HepG2 (cell line): ENCODE results near the gene CD164L2. TPM values are rescaled to one million over a fixed set of nuclear protein-coding genes. Genes with fewer than 3 reads are reported as not detected.

Source experiments
- ATAC-seq: fragments of 200-7000 bp; cut with Tn5 transposase; 3 replicates; pipeline ENCODE4 v1.9.1; 2020; ENCODE audit warnings: mild to moderate bottlenecking, moderate library complexity
- BruUV-seq: library from RNA; stranded (reverse); fragments of 400-500 nt; replicated peaks from 2 replicates; lab custom pipeline; 2021; lab: Mats Ljungman, UMichigan
- CTCF ChIA-PET: fragments of 300-600 bp; formaldehyde crosslinking; extraction: SDS; loops from one replicate; lab custom pipeline; 2021; ENCODE audit warnings: low total read pairs, inconsistent platforms, low intra/inter-chr PET ratio; lab: Yijun Ruan, JAX
- POLR2A ChIA-PET: fragments of 350-600 bp; sonication (Branson Sonifier 250); formaldehyde crosslinking; loops from one replicate; lab custom pipeline; 2020; ENCODE audit warnings: antibody characterized with exemption, inconsistent platforms; lab: Yijun Ruan, JAX
- DNase-seq: peaks from one replicate; pipeline ENCODE4 v3.0.0-alpha.2; 2015; ENCODE audit warnings: low spot score
- FAIRE-seq: peaks from 3 replicates; lab custom pipeline; 2011; peaks lifted over from hg19 to GRCh38; lab: Jason Lieb, UNC
- H2AFZ ChIP-seq: one replicate; pipeline ENCODE4 v1.6.1; 2011; ENCODE audit warnings: low read length, inconsistent platforms
- H3K27ac ChIP-seq: fragments of 300-600 bp; 3 replicates; pipeline ENCODE4 v1.8.0; 2011; ENCODE audit warnings: mixed run types, mild to moderate bottlenecking, mixed read lengths, low read length, inconsistent platforms; ENCODE audit not compliant: insufficient read depth; ENCODE audit errors: extremely low read length
- H3K27me3 ChIP-seq, 2 experiments: fragments of 200-600 bp in 1 of 2; 2 replicates in 1 of 2; 3 replicates in 1 of 2; pipeline versions ENCODE4 v1.6.0 to v1.8.0; 2011; ENCODE audit warnings: low read length in 2 of 2, mild to moderate bottlenecking in 2 of 2, moderate library complexity in 2 of 2, inconsistent platforms in 1 of 2; ENCODE audit not compliant: insufficient read depth in 2 of 2, control insufficient read depth in 1 of 2
- H3K36me3 ChIP-seq, 2 experiments: fragments of 200-600 bp in 1 of 2; replicated peaks in 1 of 2; 2 replicates in 1 of 2; 3 replicates in 1 of 2; pipeline versions ENCODE4 v1.5.1 to v1.8.0; 2011; ENCODE audit warnings: low read length in 2 of 2, inconsistent platforms in 1 of 2; ENCODE audit not compliant: insufficient read depth in 2 of 2, control insufficient read depth in 1 of 2
- H3K4me1 ChIP-seq: 2 replicates; pipeline ENCODE4 v1.5.1; 2012; ENCODE audit warnings: low read length, inconsistent platforms; ENCODE audit not compliant: insufficient read depth
- H3K4me2 ChIP-seq: 2 replicates; pipeline ENCODE4 v1.6.0; 2011; ENCODE audit warnings: low read depth, low read length, inconsistent platforms
- H3K4me3 ChIP-seq, 3 experiments: fragments of 200-600 bp in 1 of 3; sonication (generic), shearing (Covaris generic) in 1 of 3; replicated peaks in 1 of 3; 2 replicates each; pipeline ENCODE4 v1.5.1; 2011 to 2016; ENCODE audit warnings: low read length in 3 of 3, inconsistent platforms in 2 of 3, low read depth in 2 of 3, mild to moderate bottlenecking in 2 of 3, control low read depth in 1 of 3, mixed read lengths in 1 of 3; ENCODE audit not compliant: insufficient read depth in 1 of 3
- H3K79me2 ChIP-seq: one replicate; pipeline ENCODE4 v1.6.1; 2011; ENCODE audit warnings: low read length, inconsistent platforms; ENCODE audit not compliant: insufficient read depth
- H3K9ac ChIP-seq: 2 replicates; pipeline ENCODE4 v1.6.0; 2011; ENCODE audit warnings: mild to moderate bottlenecking, low read depth, low read length, inconsistent platforms; ENCODE audit not compliant: insufficient read depth
- H3K9me3 ChIP-seq: 2 replicates; pipeline ENCODE4 v1.5.1; 2012; ENCODE audit warnings: mild to moderate bottlenecking, low read length
- H4K20me1 ChIP-seq: 2 replicates; pipeline ENCODE4 v1.6.0; 2011; ENCODE audit warnings: inconsistent platforms, mild to moderate bottlenecking, low read length, moderate library complexity; ENCODE audit not compliant: insufficient read depth
- ZHX1 ChIP-seq: sonication (generic); formaldehyde crosslinking; IDR thresholded peaks from 2 replicates; pipeline ENCODE4 v1.8.1; 2022; ENCODE audit warnings: low read depth, mild to moderate bottlenecking, missing genetic modification reagents
- ZNF33B ChIP-seq: sonication (generic); formaldehyde crosslinking; IDR thresholded peaks from 2 replicates; pipeline ENCODE4 v1.5.1; 2020; ENCODE audit warnings: mild to moderate bottlenecking, missing genetic modification reagents
- ZNF629 ChIP-seq: sonication (generic); formaldehyde crosslinking; conservative IDR thresholded peaks from 2 replicates; pipeline ENCODE4 v1.5.0; 2020; ENCODE audit warnings: missing genetic modification reagents
- ZNF784 ChIP-seq: sonication (generic); formaldehyde crosslinking; IDR thresholded peaks from 2 replicates; pipeline ENCODE4 v1.5.1; 2020; ENCODE audit warnings: missing genetic modification reagents, mild to moderate bottlenecking, borderline replicate concordance
- WGBS: methylation state at CpG from one replicate; pipeline ENCODE4 v1.1.6; 2017; ENCODE audit warnings: low lambda C conversion rate; 5-methylcytosine and 5-hydroxymethylcytosine counted together
- in situ Hi-C: cut with HindIII; loops from 2 replicates; pipeline ENCODE4 v1.10.0; 2017; ENCODE audit warnings: low pct_unique_long_range_greater_than_20kb; ENCODE audit not compliant: extremely low pct_ligation_motif_present
- intact Hi-C: fragments of 100-400 bp; cut with micrococcal nuclease; formaldehyde crosslinking; loops from one replicate; pipeline ENCODE4 v1.10.0; 2022; ENCODE audit not compliant: unreplicated experiment
- polyA plus RNA-seq, 8 experiments: library from polyadenylated mRNA; depleted of rRNA in 3 of 8; stranded (reverse) in 7 of 8; unstranded in 1 of 8; fragments of >200 nt; fragmentation: Illumina TruSeq in 4 of 8; extraction: Trizol in 4 of 8; gene quantifications; 2 replicates each; pipeline versions ENCODE4 v1.2.1 to v1.2.3, GENCODE V29; 2011 to 2016; ENCODE audit warnings: low read depth in 4 of 8, missing spikeins in 1 of 8, mixed read lengths in 1 of 8; ENCODE audit not compliant: insufficient read depth in 1 of 8
- total RNA-seq, 5 experiments: library from RNA; depleted of rRNA; stranded (reverse); fragments of >200 nt; fragmentation: Illumina TruSeq; extraction: Trizol; gene quantifications; 2 replicates each; pipeline ENCODE4 v1.2.3, GENCODE V29; 2016; ENCODE audit warnings: low read depth in 1 of 5

Gene CD164L2
- total and polyA plus RNA-seq, 2 of the 13 experiments (the other 11 are each of a cell fraction or from before 2014, with no cell fraction given), result not detected

- no peaks in the 10 kb centered on the region for H3K36me3 ChIP-seq
- no peak overlapping the region for H2AFZ ChIP-seq
- no peak overlapping the region for H3K9ac ChIP-seq
- H4K20me1 ChIP-seq, result no peaks in the 10 kb centered on the region
- in situ Hi-C loops (no loop called here), intact Hi-C loops (no loop called here)
- H3K4me3 ChIP-seq, result no peak overlapping the region
- H3K27me3 ChIP-seq, result peaks cover 10 to 46% of the 10 kb centered on the region in 2 experiments
- H3K27ac ChIP-seq, result no peak overlapping the region
- POLR2A ChIA-PET, result no interaction called here
- ATAC-seq, result no peak
- H3K9me3 ChIP-seq, result no peaks in the 10 kb centered on the region
- BruUV-seq, result no TSS peak
- H3K79me2 ChIP-seq, result no peaks in the 10 kb centered on the region
- no peak overlapping the region for H3K4me2 ChIP-seq
- TF ChIP-seq ZHX1 (CRISPR knock-in tag), result no peak
- TF ChIP-seq ZNF784 (CRISPR knock-in tag), result no peak
- TF ChIP-seq ZNF629, result no peak
- no peak for TF ChIP-seq ZNF33B
- TF ChIP-seq, all 625 proteins: peak for 0
- CTCF ChIA-PET, result no interaction called here
- H3K4me1 ChIP-seq, result no peaks in the 10 kb centered on the region
- no peak for DNase-seq
- WGBS, result 4% methylated on average over 5 of the region's 11 CpGs
- FAIRE-seq, result no peak
Observed at GRCh38 chr1:27379564-27380122, 3.5 kb downstream of the CD164L2 start.
